Hepatocyte (in vitro differentiated cells): Measurements from ENCODE around the gene MYMX.

Experiments
- CTCF ChIP-seq: fragments of 200-600 bp; sonication (generic); IDR thresholded peaks from 2 replicates; pipeline ENCODE4 v1.5.1; 2016; ENCODE audit warnings: antibody characterized with exemption, mild to moderate bottlenecking; ENCODE audit not compliant: poor library complexity
- EZH2 ChIP-seq: fragments of 200-600 bp; sonication (generic); IDR thresholded peaks from 2 replicates; pipeline ENCODE4 v1.6.1; 2016; ENCODE audit warnings: antibody characterized with exemption, mild to moderate bottlenecking, borderline replicate concordance
- EZH2phosphoT487 ChIP-seq: fragments of 200-600 bp; sonication (generic); IDR thresholded peaks from one replicate; pipeline ENCODE4 v1.6.1; 2018; ENCODE audit warnings: antibody characterized with exemption, mild to moderate bottlenecking, low read depth, moderate library complexity; ENCODE audit not compliant: unreplicated experiment, severe bottlenecking

DNA sequence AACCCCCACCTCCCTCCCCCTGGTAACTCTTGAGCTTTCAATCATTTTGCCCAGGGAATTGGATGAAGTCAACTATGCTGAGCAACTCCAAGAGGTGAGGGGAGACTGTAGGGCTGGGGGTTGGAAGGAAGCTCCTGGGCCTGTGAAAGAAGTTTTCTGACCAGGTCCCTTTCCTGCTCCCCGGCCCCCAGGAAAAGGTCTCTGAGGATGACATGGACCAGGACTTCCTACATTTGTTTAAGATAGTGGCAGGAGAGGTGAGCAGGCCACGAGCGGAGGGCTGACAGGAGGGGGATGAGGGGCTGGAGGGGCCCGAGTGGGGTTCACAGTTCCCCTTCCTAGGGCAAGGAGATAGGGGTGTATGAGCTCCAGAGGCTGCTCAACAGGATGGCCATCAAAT is 36.3 kb upstream of the MYMX start:
- TF ChIP-seq CTCF (no peak), EZH2 (no peak), EZH2phosphoT487 (no peak)
